ENCODE measurements around the gene FNBP1.

GRCh38 chr9:130045725-130046450 lies 2.9 kb upstream of the FNBP1 start:
- TF ChIP-seq EZH2 (IDR thresholded peaks at IDR 0.05) (no peak), POLR2AphosphoS5 (IDR thresholded peaks at IDR 0.05; ENCODE audit: borderline replicate concordance, low read depth, low read length) (no peak)

Measured in SK-N-MC (cell line).